CD4-positive, alpha-beta T cell treated with Interleukin-6 at 100 ng/mL for 8 hours (primary cell): ENCODE data around the gene CYP4F8.

Experiments used
- DNase-seq: peaks from one replicate; pipeline ENCODE4 v3.0.0-alpha.2; 2020; ENCODE audit warnings: mixed read lengths, low spot score

Gene CYP4F8

DNA sequence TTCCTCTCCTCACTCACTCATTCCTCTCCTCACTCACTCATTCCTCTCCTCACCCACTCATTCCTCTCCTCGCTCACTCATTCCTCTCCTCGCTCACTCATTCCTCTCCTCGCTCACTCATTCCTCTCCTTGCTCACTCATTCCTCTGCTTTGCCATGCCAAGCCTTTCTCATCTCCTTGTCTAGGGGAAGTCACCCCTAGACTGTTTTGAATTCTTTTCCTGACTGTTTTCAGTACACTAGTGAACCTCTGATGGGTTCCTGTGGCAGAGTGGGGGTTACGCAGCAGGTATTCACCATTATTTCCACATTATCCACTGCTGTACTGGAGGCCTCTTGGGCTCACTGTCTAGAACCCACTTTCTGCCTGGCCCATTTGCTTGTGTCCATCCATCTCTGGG lies 1.2 kb downstream of the CYP4F8 start:
- no peak for DNase-seq

GRCh38 chr19:15616627-15617270 lies 1.7 kb downstream of the CYP4F8 start:
- DNase-seq, result no peak

GRCh38 chr19:15618321-15618720 lies 3.3 kb downstream of the CYP4F8 start:
- DNase-seq, result no peak

DNA sequence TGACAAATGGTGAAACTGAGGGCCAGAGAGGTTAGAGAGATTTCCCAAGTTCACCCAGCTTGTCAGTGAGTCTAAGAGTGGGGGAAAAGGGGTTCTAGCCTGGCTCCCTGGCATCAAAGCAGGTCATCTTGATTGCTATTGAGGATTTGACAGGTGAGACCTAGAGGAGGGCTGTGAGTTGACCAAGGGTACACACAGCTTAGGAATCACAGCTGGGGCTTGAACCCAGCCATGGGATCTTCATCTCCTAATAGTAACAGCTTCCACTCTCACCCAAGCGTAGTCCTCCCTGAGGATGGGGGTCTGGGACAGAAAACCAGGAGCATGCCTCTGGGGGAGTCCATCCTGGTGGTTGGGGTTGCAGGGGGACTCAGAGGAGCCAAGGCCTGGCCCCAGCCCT lies 6.8 kb downstream of the CYP4F8 start:
- DNase-seq, result no peak

DNA sequence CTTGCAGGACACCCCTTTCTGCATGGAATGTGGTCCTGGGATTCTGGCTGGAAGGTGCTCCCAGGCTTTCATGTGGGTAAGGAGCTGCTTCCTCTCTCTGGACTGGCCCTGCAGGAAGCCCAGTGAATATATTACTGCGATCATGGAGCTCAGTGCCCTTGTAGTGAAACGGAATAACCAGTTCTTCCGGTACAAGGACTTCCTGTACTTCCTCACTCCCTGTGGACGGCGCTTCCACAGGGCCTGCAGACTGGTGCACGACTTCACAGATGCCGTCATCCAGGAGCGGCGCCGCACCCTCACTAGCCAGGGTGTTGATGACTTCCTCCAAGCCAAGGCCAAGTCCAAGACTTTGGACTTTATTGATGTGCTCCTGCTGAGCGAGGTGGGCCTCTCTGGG lies 8.0 kb downstream of the CYP4F8 start:
- DNase-seq, result no peak

GRCh38 chr19:15623711-15624318 lies 8.8 kb downstream of the CYP4F8 start:
- no peak for DNase-seq

GRCh38 chr19:15628236-15629002 lies 13.4 kb downstream of the CYP4F8 start:
- DNase-seq, result no peak

DNA sequence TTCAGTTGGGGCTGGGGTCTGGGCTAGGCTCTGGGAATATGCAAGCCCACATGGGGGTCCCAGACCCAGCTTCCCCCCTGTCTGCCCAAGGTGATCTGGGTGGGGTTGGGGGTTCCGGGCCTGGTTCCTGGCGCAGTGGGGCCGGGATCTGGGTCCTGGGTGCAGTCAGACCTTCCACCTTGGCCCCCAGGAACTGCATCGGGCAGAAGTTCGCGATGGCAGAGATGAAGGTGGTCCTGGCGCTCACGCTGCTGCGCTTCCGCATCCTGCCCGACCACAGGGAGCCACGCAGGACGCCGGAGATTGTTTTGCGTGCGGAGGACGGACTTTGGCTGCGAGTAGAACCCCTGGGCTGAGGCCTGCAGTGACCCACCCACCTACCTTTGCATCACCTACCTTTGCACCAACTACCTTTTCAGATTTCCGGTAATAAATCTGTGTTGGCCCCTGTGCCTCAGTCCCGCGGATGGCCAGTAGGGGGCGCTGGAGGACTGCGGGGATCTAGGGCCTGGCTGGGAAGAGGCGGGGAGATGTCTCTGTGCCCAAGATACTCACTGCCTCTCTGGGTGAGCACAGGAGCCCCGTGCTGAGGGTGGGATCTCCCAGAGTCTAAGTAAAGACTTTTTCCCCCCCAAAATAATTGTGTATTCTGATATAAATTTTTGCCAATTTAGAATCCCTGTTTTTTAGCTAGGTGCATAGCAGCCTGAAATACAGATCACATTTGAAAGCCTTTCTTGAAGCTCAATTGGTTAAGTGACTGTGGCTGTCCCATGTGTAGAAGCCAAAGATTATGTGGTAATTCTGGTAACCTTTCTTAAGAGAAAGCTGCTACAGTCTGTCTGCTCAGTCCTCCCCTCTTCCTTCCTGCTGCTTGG lies 14.2 kb downstream of the CYP4F8 start:
- DNase-seq, result peak; percentile 85

DNA sequence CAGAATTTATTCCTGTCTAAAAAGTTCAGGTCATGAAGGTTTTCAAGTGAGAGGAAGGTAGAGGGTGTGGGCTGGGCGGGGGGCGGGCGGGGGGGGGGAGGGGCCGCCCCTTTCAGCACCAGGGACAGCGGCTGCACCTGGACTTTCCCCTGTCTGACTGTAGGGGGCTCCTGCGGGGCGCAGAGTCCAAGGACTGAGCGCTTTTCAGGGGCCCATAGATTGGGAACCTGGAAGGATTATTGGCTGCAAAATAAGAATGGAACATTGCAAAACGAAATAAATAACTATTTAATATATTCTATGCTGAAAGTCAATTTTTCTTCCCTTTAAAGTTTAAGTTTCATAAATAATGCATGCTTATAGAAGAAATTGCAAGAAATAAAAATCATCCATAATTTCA lies 16.8 kb downstream of the CYP4F8 start:
- no peak for DNase-seq

DNA sequence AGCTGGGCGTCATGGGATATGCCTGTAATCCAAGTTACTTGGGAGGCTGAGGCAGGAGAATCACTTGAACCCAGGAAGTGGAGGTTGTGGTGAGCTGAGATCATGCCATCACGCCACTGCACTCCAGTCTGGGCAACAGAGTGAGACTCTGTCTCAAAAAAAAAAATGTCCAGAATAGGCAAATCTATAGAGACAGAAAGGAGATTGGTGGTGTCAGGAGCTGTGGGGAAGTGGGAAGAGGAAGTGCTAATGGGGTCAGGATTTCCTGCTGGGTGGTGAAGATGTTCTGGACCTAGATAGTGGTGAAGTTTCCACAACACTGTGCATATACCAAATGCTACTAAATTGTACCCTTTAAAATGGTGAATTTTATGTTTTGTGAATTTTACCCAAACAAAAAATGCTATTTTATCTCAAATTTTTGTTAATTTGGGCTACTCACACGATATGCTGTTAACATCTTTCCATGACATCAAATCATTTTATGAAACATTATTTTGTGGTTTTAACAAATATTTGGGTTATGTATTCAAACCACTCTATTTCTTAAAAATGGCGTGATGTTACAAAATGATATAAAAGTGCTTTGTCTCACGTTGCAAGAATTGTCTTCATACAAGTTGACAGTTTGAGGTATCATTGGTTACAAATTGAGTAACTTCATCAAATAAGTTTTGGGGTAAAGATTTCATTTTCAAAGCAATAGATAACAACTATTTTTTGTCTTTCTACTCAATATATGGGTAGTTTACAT lies 18.2 kb downstream of the CYP4F8 start:
- no peak for DNase-seq

DNA sequence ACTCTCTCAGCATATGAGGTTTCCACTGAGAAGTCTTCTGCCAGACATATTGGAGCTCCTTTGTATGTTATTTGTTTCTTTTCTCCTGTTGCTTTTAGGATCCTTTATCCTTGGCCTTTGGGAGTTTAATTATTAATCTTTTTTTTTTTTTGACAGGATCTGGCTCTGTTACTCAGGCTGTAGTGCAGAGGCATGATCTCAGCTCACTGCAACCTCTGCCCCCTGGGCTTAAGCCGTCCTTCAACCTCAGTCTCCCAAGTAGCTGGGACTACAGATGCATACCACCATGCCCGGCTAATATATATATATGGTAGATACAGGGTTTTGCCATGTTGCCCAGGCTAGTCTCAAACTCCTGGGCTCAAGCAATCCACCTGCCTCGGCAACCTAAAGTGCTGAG lies 19.1 kb downstream of the CYP4F8 start:
- DNase-seq, result no peak

DNA sequence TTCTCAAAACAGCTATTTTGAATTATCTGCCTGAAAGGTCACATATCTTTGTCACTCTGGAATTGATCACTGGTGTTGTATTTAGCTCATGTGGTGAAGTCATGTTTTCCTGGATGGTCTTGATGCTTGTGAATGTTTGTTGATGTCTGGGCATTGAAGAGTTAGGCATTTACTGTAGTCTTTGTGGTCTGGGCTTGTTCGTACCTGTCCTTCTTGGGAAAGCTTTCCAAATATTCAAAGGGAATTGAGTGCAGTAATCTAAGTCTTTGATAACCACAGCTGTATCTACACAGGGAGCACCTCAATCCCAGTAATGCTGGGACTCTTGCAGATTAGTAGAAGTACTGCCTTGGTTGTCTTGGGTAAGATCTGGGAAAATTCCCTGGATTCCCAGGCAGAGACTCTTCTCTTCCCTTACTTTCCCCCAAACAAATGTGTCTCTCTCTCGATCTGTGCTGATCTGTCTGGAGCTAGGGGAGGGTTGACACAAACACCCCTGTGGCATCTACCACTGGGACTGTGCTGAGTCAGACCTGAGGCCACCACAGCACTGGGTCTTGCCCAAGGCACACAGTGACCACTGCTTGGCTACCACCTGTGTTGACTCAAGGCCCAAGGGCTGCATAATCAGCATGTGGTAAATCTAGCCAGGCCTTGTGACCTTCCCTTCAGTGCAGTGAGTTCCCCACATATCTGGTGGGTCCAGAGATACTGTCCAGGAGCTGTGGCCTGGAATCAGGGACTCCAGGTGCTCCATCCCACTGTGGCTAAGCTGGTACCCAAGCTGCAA lies 20.2 kb downstream of the CYP4F8 start:
- no peak for DNase-seq

DNA sequence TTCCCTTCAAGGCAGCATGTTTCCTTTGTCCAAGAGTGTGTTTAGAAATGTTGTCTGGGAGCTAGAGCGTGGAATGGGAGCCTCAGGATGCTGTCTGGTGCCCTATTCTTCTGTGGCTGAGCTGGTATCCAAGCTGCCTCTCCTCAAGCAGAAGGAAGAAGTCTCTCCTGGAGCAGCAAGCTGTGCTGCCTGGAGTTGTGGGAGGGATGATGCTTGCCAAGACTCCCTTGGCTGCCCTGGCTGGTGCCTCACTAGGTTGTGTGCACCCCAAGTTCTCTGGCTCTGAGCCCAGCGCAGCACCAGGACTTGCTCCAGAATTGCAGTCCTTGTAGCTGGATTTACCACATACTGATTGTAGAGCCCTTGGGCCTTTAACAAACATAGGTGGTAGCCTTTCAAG lies 21.0 kb downstream of the CYP4F8 start:
- no peak for DNase-seq

DNA sequence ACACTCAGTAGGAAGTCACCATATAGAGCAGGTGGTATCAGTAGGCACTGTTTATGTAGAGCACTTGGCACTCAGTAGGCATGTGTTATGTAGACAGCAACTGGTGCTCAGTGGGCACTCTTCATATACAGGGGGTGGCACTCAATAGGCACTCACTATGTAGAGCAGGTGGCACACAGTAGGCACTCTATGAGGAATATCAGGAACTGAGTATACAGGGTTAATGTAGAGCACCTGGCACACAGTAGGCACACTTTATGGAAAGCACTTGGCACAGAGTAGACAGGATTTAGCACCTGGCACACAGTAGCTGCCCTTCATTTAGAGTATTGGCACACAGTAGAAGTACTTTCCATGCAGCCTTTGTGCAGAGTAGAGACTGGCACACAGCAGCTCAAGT lies 24.6 kb downstream of the CYP4F8 start:
- DNase-seq, result no peak

GRCh38 chr19:15640294-15640903 lies 25.4 kb downstream of the CYP4F8 start, which contains the start of gene CYP4F3:
Gene CYP4F3, plus strand, starts transcription at chr19:15640897. Its CDS starts 519 bp downstream, at chr19:15641416.
- DNase-seq, result no peak

GRCh38 chr19:15640904-15641597 lies 26.0 kb downstream of the CYP4F8 start:
- no peak for DNase-seq

- no peak for DNase-seq
Observed at GRCh38 chr19:15641901-15642491, 27.0 kb downstream of the CYP4F8 start.

DNA sequence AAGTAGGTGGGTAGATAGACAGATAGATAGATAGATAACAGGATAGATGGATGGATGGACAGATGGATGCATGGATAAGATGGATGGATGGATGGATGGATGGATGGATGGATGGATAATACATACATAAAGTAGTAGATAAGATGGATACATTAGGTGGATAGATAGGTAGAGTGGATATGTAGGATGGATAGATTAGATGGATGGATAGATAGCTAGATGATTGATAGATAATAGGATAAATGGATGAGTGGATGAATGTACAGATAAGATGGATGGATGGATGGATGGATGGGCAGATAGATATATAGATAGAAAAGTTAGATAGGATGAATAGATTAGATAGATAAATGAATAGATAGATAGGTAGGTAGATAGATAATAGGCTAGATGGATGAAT lies 27.8 kb downstream of the CYP4F8 start:
- DNase-seq, result no peak

- no peak for DNase-seq
Observed at GRCh38 chr19:15643387-15643786, 28.4 kb downstream of the CYP4F8 start.
